Esophagus (tissue), 2 donors: ENCODE data around the gene NKAIN1. TPM values are rescaled to one million over a fixed set of nuclear protein-coding genes. Genes with fewer than 3 reads are reported as not detected.
"Not testable (repeated sequence)": the region's sequence is repeated elsewhere in the genome, so short reads cannot be mapped to it uniquely, and the experiment has no call there.

Source experiments
- H3K27ac ChIP-seq, 2 donors: one replicate each; pipeline ENCODE4 v1.5.1; 2013; ENCODE audit warnings: low read depth in 2 of 2, mild to moderate bottlenecking in 2 of 2, inconsistent platforms in 1 of 2, low read length in 1 of 2, moderate library complexity in 1 of 2
- H3K27me3 ChIP-seq, 2 donors: one replicate each; pipeline ENCODE4 v1.6.1; 2013; ENCODE audit warnings: low read length in 2 of 2, control low read depth in 1 of 2, mild to moderate bottlenecking in 1 of 2; ENCODE audit not compliant: insufficient read depth in 2 of 2, control insufficient read depth in 1 of 2
- H3K36me3 ChIP-seq, 2 donors: one replicate each; pipeline ENCODE4 v1.6.1; 2013; ENCODE audit warnings: low read length in 1 of 2; ENCODE audit not compliant: control insufficient read depth in 2 of 2, insufficient read depth in 2 of 2
- H3K4me1 ChIP-seq, 2 donors: one replicate each; pipeline ENCODE4 v1.6.1; 2013; ENCODE audit warnings: low read length in 1 of 2; ENCODE audit not compliant: control insufficient read depth in 2 of 2, insufficient read depth in 2 of 2
- H3K4me3 ChIP-seq, 2 donors: one replicate each; pipeline ENCODE4 v1.5.1; 2013; ENCODE audit warnings: low read length in 2 of 2, mild to moderate bottlenecking in 2 of 2, low read depth in 1 of 2, moderate library complexity in 1 of 2
- H3K9me3 ChIP-seq, 2 donors: one replicate each; pipeline ENCODE4 v1.6.1; 2013; ENCODE audit warnings: mild to moderate bottlenecking in 2 of 2, low read depth in 1 of 2, low read length in 1 of 2, moderate library complexity in 1 of 2; ENCODE audit not compliant: control insufficient read depth in 2 of 2, insufficient read depth in 1 of 2
- WGBS, 2 donors: extraction: QIAGEN DNeasy Blood & Tissue Kit; methylation state at CpG; one replicate each; pipeline ENCODE4 v1.1.7; 2013; 5-methylcytosine and 5-hydroxymethylcytosine counted together
- polyA plus RNA-seq, 2 donors: library from polyadenylated mRNA; stranded (reverse); fragments of 200-250 nt; gene quantifications; one replicate each; pipeline ENCODE4 v1.2.3, GENCODE V29; 2013
- donor health status: healthy with polysubstance abuse.
- donor health status: Bipolar disorder and iron deficiency.

The NKAIN1 gene
- polyA plus RNA-seq, 2 donors = 0.16 to 0.38 TPM

GRCh38 chr1:31152181-31152795 is 87.4 kb downstream of the NKAIN1 start:
- Histone ChIP-seq H3K4me3 (no peak overlapping the region), H3K27me3 (no peaks in the 10 kb centered on the region), H3K27ac (no peak overlapping the region), H3K36me3 (no peaks in the 10 kb centered on the region), H3K4me1 (no peaks in the 10 kb centered on the region), H3K9me3 (no peaks in the 10 kb centered on the region)
- 72 to 73% methylated on average over 8 of the region's 8 CpGs for WGBS, 2 donors

GRCh38 chr1:31151402-31151801 is 88.3 kb downstream of the NKAIN1 start:
- no peaks in the 10 kb centered on the region for H3K4me1 ChIP-seq
- WGBS, 2 donors = 90 to 92% methylated on average over 3 of the region's 3 CpGs
- H3K27me3 ChIP-seq = no peaks in the 10 kb centered on the region
- H3K27ac ChIP-seq = no peak overlapping the region
- H3K36me3 ChIP-seq = no peaks in the 10 kb centered on the region
- no peak overlapping the region for H3K4me3 ChIP-seq
- H3K9me3 ChIP-seq = no peaks in the 10 kb centered on the region

DNA sequence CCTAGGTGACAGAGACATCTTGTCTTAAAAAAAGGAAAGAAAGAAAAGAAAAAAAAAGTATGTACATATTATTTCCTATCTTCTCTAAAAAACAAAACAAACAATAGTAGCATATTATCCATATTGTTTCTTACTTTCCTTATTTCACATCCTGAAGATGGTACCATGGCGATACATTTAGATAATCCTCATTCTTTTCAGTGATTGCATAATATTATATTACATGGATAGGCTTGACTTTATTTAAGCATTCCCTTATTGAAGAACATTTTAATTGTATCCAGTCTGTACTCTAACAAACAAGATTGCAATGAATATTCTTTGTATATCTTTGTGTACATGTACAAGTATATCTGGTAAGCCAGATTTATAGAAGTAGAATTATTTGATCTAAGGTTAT is 91.3 kb downstream of the NKAIN1 start:
- H3K27ac ChIP-seq = no peak overlapping the region
- no peaks in the 10 kb centered on the region for H3K27me3 ChIP-seq
- no peaks in the 10 kb centered on the region for H3K4me1 ChIP-seq
- H3K4me3 ChIP-seq = no peak overlapping the region
- H3K9me3 ChIP-seq = no peaks in the 10 kb centered on the region
- no peaks in the 10 kb centered on the region for H3K36me3 ChIP-seq
- WGBS, 2 donors = 90 to 97% methylated on average over 1 of the region's 1 CpG

- no peaks in the 10 kb centered on the region for H3K9me3 ChIP-seq
- no peak overlapping the region for H3K4me3 ChIP-seq
- no peaks in the 10 kb centered on the region for H3K4me1 ChIP-seq
- no peaks in the 10 kb centered on the region for H3K27me3 ChIP-seq
- 32 to 57% methylated on average over 3 of the region's 3 CpGs for WGBS, 2 donors
- no peaks in the 10 kb centered on the region for H3K36me3 ChIP-seq
- H3K27ac ChIP-seq = no peak overlapping the region
Observed at GRCh38 chr1:31145648-31146047, 94.0 kb downstream of the NKAIN1 start.

DNA sequence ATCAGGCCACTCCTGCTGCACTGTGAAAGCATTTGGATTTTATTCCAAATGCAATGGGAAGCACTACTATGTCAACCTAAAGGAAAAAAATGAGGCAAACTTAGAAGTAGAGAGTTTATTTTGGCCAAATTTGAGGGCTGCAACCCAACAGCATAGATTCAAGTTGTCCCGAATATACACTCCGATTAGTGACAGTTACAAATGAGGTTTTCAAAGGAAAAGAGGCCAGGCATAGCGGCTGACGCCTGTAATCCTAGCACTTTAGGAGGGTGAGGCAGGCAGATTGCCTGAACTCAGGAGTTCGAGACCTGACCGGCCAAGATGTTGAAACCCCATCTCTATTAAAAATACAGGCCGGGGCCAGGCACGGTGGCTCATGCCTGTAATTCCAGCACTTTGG is 95.2 kb downstream of the NKAIN1 start:
- 75 to 79% methylated on average over 8 of the region's 8 CpGs for WGBS, 2 donors
- Histone ChIP-seq H3K27me3 (no peaks in the 10 kb centered on the region), H3K9me3 (no peaks in the 10 kb centered on the region), H3K4me1 (no peaks in the 10 kb centered on the region), H3K27ac (no peak overlapping the region), H3K36me3 (no peaks in the 10 kb centered on the region), H3K4me3 (no peak overlapping the region)

DNA sequence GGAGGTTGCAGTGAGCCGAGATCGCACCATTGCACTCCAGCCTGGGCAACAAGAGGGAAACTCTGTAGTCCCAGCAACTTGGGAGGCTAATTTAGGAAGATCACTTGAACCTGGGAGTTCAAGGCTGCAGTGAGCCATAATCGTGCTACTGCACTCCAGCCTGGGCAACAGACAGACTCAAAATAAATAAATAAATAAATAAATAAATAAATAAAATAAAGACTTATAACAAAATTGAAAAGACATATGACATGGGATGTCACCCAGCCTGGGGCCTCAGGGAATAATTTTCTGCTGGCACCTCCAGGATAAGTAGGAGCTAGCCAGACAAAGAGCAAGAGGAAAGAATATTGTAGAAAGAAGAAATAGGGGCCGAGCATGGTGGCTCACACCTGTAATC is 96.2 kb downstream of the NKAIN1 start:
- no peaks in the 10 kb centered on the region for H3K9me3 ChIP-seq
- no peak overlapping the region for H3K4me3 ChIP-seq
- no peak overlapping the region for H3K27ac ChIP-seq
- no peaks in the 10 kb centered on the region for H3K4me1 ChIP-seq
- no peaks in the 10 kb centered on the region for H3K27me3 ChIP-seq
- WGBS, 2 donors = 94 to 95% methylated on average over 4 of the region's 4 CpGs
- no peaks in the 10 kb centered on the region for H3K36me3 ChIP-seq

DNA sequence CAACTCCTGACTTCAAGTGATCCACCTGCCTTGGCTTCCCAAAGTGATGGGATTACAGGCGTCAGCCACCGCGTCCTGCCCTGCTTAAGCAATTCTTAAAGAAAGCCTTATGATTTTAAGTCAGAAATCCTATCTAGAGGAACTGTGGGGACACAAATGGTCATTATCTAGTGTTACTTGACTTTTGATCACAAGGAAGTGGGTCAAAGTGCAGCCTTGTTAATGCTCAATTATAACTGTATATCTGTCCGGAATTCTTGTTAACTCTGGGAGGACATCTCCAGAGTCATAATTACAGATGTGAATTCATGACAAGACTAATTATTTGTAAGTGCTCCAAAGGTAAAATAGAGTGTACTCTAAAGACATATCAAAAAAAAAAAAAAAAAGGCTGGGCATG is 97.3 kb downstream of the NKAIN1 start:
- Histone ChIP-seq H3K36me3 (no peaks in the 10 kb centered on the region), H3K27ac (no peak overlapping the region), H3K27me3 (no peaks in the 10 kb centered on the region), H3K9me3 (no peaks in the 10 kb centered on the region), H3K4me1 (no peaks in the 10 kb centered on the region), H3K4me3 (no peak overlapping the region)
- WGBS, 2 donors = 92 to 94% methylated on average over 4 of the region's 4 CpGs

DNA sequence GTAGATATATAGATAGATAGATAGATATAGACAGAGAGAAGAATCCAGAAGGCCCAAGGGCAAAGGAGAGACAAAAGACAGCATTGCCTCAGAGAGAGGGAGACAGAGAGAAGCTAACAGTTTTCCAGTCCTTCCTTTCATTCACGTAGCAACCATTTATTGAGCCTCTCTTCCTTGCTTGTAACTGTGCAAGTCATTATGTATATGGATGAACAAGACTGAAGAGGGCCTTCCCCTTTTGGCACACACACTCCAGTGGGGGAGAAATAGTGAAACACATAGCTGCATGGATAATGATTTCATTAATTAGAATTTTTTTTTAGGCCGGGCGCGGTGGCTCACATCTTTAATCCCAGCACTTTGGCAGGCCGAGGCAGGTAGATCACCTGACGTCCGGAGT is 99.4 kb downstream of the NKAIN1 start:
- 65 to 74% methylated on average over 7 of the region's 7 CpGs for WGBS, 2 donors
- Histone ChIP-seq H3K27ac (no peak overlapping the region), H3K36me3 (no peaks in the 10 kb centered on the region), H3K4me1 (peaks cover 0 to 2% of the 10 kb centered on the region in 2 donors), H3K27me3 (no peaks in the 10 kb centered on the region), H3K9me3 (no peaks in the 10 kb centered on the region), H3K4me3 (no peak overlapping the region)

DNA sequence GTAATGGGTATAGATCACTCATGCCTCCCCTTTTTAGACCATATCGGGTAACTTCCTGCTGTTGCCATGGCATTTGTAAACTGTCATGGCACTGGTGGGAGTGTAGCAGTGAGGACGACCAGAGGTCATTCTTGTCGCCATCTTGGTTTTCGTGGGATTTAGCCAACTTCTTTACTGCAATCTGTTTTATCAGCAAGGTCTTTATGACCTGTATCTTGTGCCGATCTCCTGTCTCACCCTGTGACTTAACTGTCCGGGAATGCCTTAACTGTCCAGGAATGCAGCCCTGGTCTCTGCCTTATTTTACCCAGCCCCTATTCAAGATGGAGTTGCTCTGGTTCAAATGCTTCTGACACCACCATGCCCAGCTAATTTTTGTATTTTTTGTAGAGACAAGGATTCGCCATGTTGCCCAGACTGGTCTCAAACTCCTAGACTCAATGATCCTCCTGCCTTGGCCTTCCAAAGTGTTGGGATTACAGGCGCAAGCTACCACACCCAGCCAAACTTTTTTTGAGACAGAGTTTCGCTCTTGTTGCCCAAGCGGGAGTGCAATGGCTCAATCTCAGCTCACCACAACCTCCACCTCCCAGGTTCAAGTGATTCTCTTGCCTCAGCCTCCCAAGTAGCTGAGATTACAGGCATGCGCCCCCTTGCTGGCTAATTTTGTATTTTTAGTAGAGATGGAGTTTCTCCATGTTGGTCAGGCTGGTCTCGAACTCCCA is 100.7 kb downstream of the NKAIN1 start:
- H3K4me1 ChIP-seq, H3K27me3 ChIP-seq, H3K36me3 ChIP-seq, H3K9me3 ChIP-seq, H3K27ac ChIP-seq, H3K4me3 ChIP-seq: not testable (repeated sequence)
- WGBS, 2 donors = 92 to 94% methylated on average over 12 of the region's 12 CpGs

DNA sequence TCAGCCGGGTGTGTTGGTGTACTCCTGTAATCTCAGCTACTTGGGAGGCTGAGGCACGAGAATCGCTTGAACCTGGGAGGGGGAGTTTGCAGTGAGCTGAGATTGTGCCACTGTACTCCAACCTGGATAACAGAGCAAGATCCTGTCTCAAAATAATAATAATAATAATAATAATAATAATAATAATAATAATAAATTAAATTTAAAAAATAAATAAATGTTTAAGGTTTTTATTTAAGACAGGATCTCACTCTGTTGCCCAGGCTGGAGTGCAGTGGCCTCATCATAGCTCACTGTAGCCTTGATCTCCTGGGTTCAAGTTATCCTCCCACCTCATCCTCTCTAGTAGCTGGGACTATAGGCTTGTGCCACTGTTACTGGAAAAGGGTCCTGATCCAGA is 101.8 kb downstream of the NKAIN1 start:
- 93 to 96% methylated on average over 3 of the region's 3 CpGs for WGBS, 2 donors
- H3K36me3 ChIP-seq, H3K27ac ChIP-seq, H3K27me3 ChIP-seq, H3K9me3 ChIP-seq, H3K4me1 ChIP-seq, H3K4me3 ChIP-seq: not testable (repeated sequence)
